ENCODE results near the gene LRRFIP1.
"Not testable (repeated sequence)": the region's sequence is repeated elsewhere in the genome, so short reads cannot be mapped to it uniquely, and the experiment has no call there.

LRRFIP1 gene

GRCh38 chr2:237774811-237775553 lies 147.6 kb downstream of the LRRFIP1 start:
- DNase-seq (ENCODE audit: low spot score): peak; percentile 56

- DNase-seq (ENCODE audit: low spot score): no peak
These were observed 152.1 kb downstream of the LRRFIP1 start for GRCh38 chr2:237779521-237779920.

GRCh38 chr2:237782181-237782580 lies 154.8 kb downstream of the LRRFIP1 start:
- no peak for DNase-seq (ENCODE audit: low spot score)

GRCh38 chr2:237783678-237784077 lies 156.3 kb downstream of the LRRFIP1 start:
- not testable (repeated sequence) for DNase-seq (ENCODE audit: low spot score)

- DNase-seq (ENCODE audit: low spot score): no peak
These were observed 159.5 kb downstream of the LRRFIP1 start for GRCh38 chr2:237786936-237787335.

- peak; percentile 19 for DNase-seq (ENCODE audit: low spot score)
These were observed 163.0 kb downstream of the LRRFIP1 start for GRCh38 chr2:237790353-237790752.

- no peak for DNase-seq (ENCODE audit: low spot score)
These were observed 164.8 kb downstream of the LRRFIP1 start for GRCh38 chr2:237791977-237792727.

GRCh38 chr2:237797253-237797652 lies 169.9 kb downstream of the LRRFIP1 start:
- no peak for DNase-seq (ENCODE audit: low spot score)

GRCh38 chr2:237798236-237799059 lies 171.1 kb downstream of the LRRFIP1 start, which contains the start of gene RBM44:
RBM44 (plus strand) TSS chr2:237798779; CDS start chr2:237813610, 14,831 bp downstream.
- no peak for DNase-seq (ENCODE audit: low spot score)

- DNase-seq (ENCODE audit: low spot score): no peak
These were observed 171.7 kb downstream of the LRRFIP1 start for GRCh38 chr2:237799060-237799428.

GRCh38 chr2:237801466-237801865 lies 174.1 kb downstream of the LRRFIP1 start:
- DNase-seq (ENCODE audit: low spot score): no peak

- peak; percentile 2 for DNase-seq (ENCODE audit: low spot score)
These were observed 178.9 kb downstream of the LRRFIP1 start for GRCh38 chr2:237806334-237806733.

GRCh38 chr2:237815637-237816036 lies 188.2 kb downstream of the LRRFIP1 start:
- no peak for DNase-seq (ENCODE audit: low spot score)

- no peak for DNase-seq (ENCODE audit: low spot score)
These were observed 189.1 kb downstream of the LRRFIP1 start for GRCh38 chr2:237816531-237816930.

- no peak for DNase-seq (ENCODE audit: low spot score)
These were observed 190.7 kb downstream of the LRRFIP1 start for GRCh38 chr2:237818066-237818473.

- DNase-seq (ENCODE audit: low spot score): no peak
These were observed 191.8 kb downstream of the LRRFIP1 start for GRCh38 chr2:237819231-237819630.

- no peak for DNase-seq (ENCODE audit: low spot score)
These were observed 193.0 kb downstream of the LRRFIP1 start for GRCh38 chr2:237820421-237820820.

- no peak for DNase-seq (ENCODE audit: low spot score)
These were observed 196.2 kb downstream of the LRRFIP1 start for GRCh38 chr2:237823544-237823943.

GRCh38 chr2:237824085-237824484 lies 196.7 kb downstream of the LRRFIP1 start:
- DNase-seq (ENCODE audit: low spot score): no peak

- DNase-seq (ENCODE audit: low spot score): no peak
These were observed 200.1 kb downstream of the LRRFIP1 start for GRCh38 chr2:237827421-237827987.
